Tibial nerve (tissue), 4 donors: ENCODE data around the gene PRRG2.

ENCODE experiments used
- EP300 ChIP-seq, 2 donors: sonication (generic); formaldehyde crosslinking; IDR thresholded peaks; one replicate each; pipeline ENCODE4 v1.6.1; 2017; ENCODE audit warnings: antibody characterized with exemption in 2 of 2, mild to moderate bottlenecking in 1 of 2
- POLR2A ChIP-seq, 2 donors: fragments of 450-650 bp; IDR thresholded peaks; one replicate each; pipeline ENCODE4 v1.6.1; 2017; ENCODE audit warnings: antibody characterized with exemption in 2 of 2, mild to moderate bottlenecking in 2 of 2, moderate library complexity in 2 of 2
- TF ChIP-seq, protein P1 (sequence below), 5 experiments: fragments of 200-600 bp in 3 of 5; fragments of 450-650 bp in 2 of 5; sonication (generic) in 3 of 5; IDR thresholded peaks; one replicate each; pipeline ENCODE4 v1.5.1; 2016 to 2019; ENCODE audit warnings: antibody characterized with exemption in 5 of 5, mild to moderate bottlenecking in 3 of 5, moderate library complexity in 2 of 5

DNA sequence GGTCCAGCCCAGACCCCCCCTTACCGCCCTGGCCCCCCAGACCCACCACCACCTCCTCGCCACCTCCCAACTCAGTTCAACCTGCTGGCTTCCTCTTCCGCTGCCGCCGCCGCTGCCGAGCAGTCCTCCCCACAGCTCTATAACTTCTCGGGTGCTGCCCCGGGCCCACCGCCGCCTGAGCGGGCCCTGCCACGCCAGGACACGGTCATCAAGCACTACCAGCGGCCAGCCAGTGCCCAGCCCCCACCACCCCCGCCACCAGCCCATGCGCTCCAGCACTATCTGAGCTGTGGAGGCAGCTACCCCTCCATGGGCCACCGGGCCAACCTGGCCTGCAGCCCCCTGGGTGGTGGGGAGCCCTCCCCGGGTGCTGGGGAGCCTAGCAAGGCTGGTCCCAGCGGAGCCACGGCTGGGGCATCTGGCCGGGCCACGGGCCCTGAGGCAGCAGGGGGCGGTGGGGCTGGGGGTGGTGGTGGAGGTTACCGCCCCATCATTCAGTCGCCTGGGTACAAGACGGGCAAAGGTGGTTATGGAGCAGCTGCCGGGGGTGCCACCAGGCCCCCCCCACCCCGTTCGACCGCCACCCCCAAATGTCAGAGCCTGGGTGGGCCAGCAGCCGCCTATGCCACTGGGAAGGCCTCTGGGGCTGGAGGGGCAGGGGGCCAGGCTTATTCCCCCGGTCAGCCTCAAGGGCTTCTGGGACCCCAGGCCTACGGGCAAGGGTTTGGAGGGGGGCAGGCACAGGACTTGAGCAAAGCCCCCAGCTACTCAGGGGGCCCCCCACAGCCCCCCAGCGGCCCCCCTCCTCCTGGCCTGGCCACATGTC, 14.1 kb downstream of the PRRG2 start:
- TF ChIP-seq, protein P1, sequence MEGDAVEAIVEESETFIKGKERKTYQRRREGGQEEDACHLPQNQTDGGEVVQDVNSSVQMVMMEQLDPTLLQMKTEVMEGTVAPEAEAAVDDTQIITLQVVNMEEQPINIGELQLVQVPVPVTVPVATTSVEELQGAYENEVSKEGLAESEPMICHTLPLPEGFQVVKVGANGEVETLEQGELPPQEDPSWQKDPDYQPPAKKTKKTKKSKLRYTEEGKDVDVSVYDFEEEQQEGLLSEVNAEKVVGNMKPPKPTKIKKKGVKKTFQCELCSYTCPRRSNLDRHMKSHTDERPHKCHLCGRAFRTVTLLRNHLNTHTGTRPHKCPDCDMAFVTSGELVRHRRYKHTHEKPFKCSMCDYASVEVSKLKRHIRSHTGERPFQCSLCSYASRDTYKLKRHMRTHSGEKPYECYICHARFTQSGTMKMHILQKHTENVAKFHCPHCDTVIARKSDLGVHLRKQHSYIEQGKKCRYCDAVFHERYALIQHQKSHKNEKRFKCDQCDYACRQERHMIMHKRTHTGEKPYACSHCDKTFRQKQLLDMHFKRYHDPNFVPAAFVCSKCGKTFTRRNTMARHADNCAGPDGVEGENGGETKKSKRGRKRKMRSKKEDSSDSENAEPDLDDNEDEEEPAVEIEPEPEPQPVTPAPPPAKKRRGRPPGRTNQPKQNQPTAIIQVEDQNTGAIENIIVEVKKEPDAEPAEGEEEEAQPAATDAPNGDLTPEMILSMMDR (IDR thresholded peaks at IDR 0.05), result no peak
- TF ChIP-seq POLR2A (IDR thresholded peaks at IDR 0.05) (no peak), EP300 (IDR thresholded peaks at IDR 0.05) (no peak)
